Endodermal cell (in vitro differentiated cells): Measurements from ENCODE around the gene OR52M1. TPM values are rescaled to one million over a fixed set of nuclear protein-coding genes. Genes with fewer than 3 reads are reported as not detected.

Source experiments
- DNase-seq: peaks from one replicate; pipeline ENCODE4 v3.0.0-alpha.2; 2017
- H3K27ac ChIP-seq: 2 replicates; pipeline ENCODE4 v1.5.1; 2013; ENCODE audit warnings: mild to moderate bottlenecking, low read depth, low read length, moderate library complexity
- H3K27me3 ChIP-seq: 2 replicates; pipeline ENCODE4 v1.6.1; 2013; ENCODE audit warnings: mild to moderate bottlenecking, low read length, moderate library complexity; ENCODE audit not compliant: insufficient read depth, control insufficient read depth, poor library complexity, severe bottlenecking
- H3K36me3 ChIP-seq: 2 replicates; pipeline ENCODE4 v1.7.0; 2013; ENCODE audit warnings: mild to moderate bottlenecking, low read length, moderate library complexity; ENCODE audit not compliant: control insufficient read depth, insufficient read depth
- H3K4me1 ChIP-seq: one replicate; pipeline ENCODE4 v1.7.0; 2013; ENCODE audit warnings: low read length; ENCODE audit not compliant: control insufficient read depth, insufficient read depth
- H3K4me3 ChIP-seq: 2 replicates; pipeline ENCODE4 v1.5.1; 2013; ENCODE audit warnings: mild to moderate bottlenecking, low read length, moderate library complexity
- H3K9ac ChIP-seq: 2 replicates; pipeline ENCODE4 v1.6.1; 2013; ENCODE audit warnings: mild to moderate bottlenecking, low read length, moderate library complexity; ENCODE audit not compliant: poor library complexity, severe bottlenecking; ENCODE audit errors: extremely low read depth
- H3K9me3 ChIP-seq: 2 replicates; pipeline ENCODE4 v1.6.1; 2013; ENCODE audit warnings: mild to moderate bottlenecking, low read length, moderate library complexity; ENCODE audit not compliant: control insufficient read depth
- H3K27ac Mint-ChIP-seq: 2 replicates; pipeline ENCODE4 v1.8.0; 2020; ENCODE audit warnings: mixed read lengths
- H3K27me3 Mint-ChIP-seq: 2 replicates; pipeline ENCODE4 v1.8.0; 2021; ENCODE audit warnings: mild to moderate bottlenecking, mixed read lengths; ENCODE audit not compliant: insufficient read depth
- H3K36me3 Mint-ChIP-seq: 2 replicates; pipeline ENCODE4 v1.8.0; 2020; ENCODE audit warnings: low read depth, mixed read lengths
- H3K4me1 Mint-ChIP-seq: 2 replicates; pipeline ENCODE4 v1.8.0; 2020; ENCODE audit warnings: mixed read lengths
- H3K4me3 Mint-ChIP-seq: 2 replicates; pipeline ENCODE4 v1.8.0; 2020; ENCODE audit warnings: mild to moderate bottlenecking, moderate library complexity, mixed read lengths
- H3K9me3 Mint-ChIP-seq: 2 replicates; pipeline ENCODE4 v1.8.0; 2020; ENCODE audit warnings: mild to moderate bottlenecking, mixed read lengths
- CTCF ChIP-seq: fragments of 200-600 bp; sonication (generic); conservative IDR thresholded peaks from 2 replicates; pipeline ENCODE4 v1.5.0; 2021; ENCODE audit warnings: antibody characterized with exemption, mild to moderate bottlenecking
- WGBS, 2 experiments: methylation state at CpG; one replicate each; pipeline versions ENCODE4 v1.1.5 to v1.1.7; 2013; ENCODE audit warnings: missing lambda C conversion rate in 2 of 2, mixed read lengths in 1 of 2; ENCODE audit not compliant: insufficient coverage in 1 of 2, insufficient read length in 1 of 2; 5-methylcytosine and 5-hydroxymethylcytosine counted together
- total RNA-seq, 2 donors: library from RNA; stranded (reverse); fragmentation: NEBNext Ultra II Directional in 1 of 2; extraction: Animal tissue kit (Norgen Biotek cat#: 25700) in 1 of 2; gene quantifications; 2 replicates in 1 of 2; 3 replicates in 1 of 2; pipeline ENCODE4 v1.2.1, GENCODE V29; 2021

Gene OR52M1
- total RNA-seq, 2 donors from 2014 or later: not detected

- Histone ChIP-seq H3K27me3 (no peaks in the 10 kb centered on the region), H3K4me3 (no peak overlapping the region), H3K9ac (no peak overlapping the region), H3K27ac (no peak overlapping the region), H3K36me3 (no peaks in the 10 kb centered on the region), H3K4me1 (no peaks in the 10 kb centered on the region), H3K9me3 (no peaks in the 10 kb centered on the region)
- WGBS, 2 experiments: 81 to 83% methylated on average over 2 to 3 of the region's 3 CpGs
- no peak overlapping the region for H3K4me3 Mint-ChIP-seq
- H3K36me3 Mint-ChIP-seq: no peaks in the 10 kb centered on the region
- no peak for DNase-seq
- H3K27me3 Mint-ChIP-seq: no peaks in the 10 kb centered on the region
- TF ChIP-seq CTCF: no peak
- peaks cover 15% of the 10 kb centered on the region for H3K4me1 Mint-ChIP-seq
- H3K27ac Mint-ChIP-seq: no peak overlapping the region
- H3K9me3 Mint-ChIP-seq: no peaks in the 10 kb centered on the region
Measured at GRCh38 chr11:4576880-4577279, 31.9 kb downstream of the OR52M1 start.

- H3K9me3 ChIP-seq: no peaks in the 10 kb centered on the region
- H3K4me3 ChIP-seq: no peak overlapping the region
- no peaks in the 10 kb centered on the region for H3K4me1 ChIP-seq
- H3K27ac ChIP-seq: no peak overlapping the region
- TF ChIP-seq CTCF: no peak
- no peaks in the 10 kb centered on the region for H3K36me3 Mint-ChIP-seq
- H3K4me1 Mint-ChIP-seq: peaks cover 15% of the 10 kb centered on the region
- no peaks in the 10 kb centered on the region for H3K36me3 ChIP-seq
- H3K27me3 Mint-ChIP-seq: no peaks in the 10 kb centered on the region
- H3K4me3 Mint-ChIP-seq: no peak overlapping the region
- H3K9ac ChIP-seq: no peak overlapping the region
- no peaks in the 10 kb centered on the region for H3K27me3 ChIP-seq
- 97 to 100% methylated on average over 1 to 2 of the region's 2 CpGs for WGBS, 2 experiments
- H3K27ac Mint-ChIP-seq: no peak overlapping the region
- no peak for DNase-seq
- H3K9me3 Mint-ChIP-seq: no peaks in the 10 kb centered on the region
Measured at GRCh38 chr11:4577761-4578160, 32.8 kb downstream of the OR52M1 start.

GRCh38 chr11:4578624-4579023 lies 33.6 kb downstream of the OR52M1 start:
- Mint-ChIP-seq H3K4me1 (peaks cover 15% of the 10 kb centered on the region), H3K4me3 (no peak overlapping the region), H3K36me3 (no peaks in the 10 kb centered on the region), H3K27ac (no peak overlapping the region), H3K9me3 (no peaks in the 10 kb centered on the region), H3K27me3 (no peaks in the 10 kb centered on the region)
- Histone ChIP-seq H3K4me1 (no peaks in the 10 kb centered on the region), H3K27me3 (no peaks in the 10 kb centered on the region), H3K9me3 (no peaks in the 10 kb centered on the region), H3K36me3 (no peaks in the 10 kb centered on the region), H3K27ac (no peak overlapping the region), H3K9ac (no peak overlapping the region), H3K4me3 (no peak overlapping the region)
- 88 to 91% methylated on average over 4 to 6 of the region's 6 CpGs for WGBS, 2 experiments
- DNase-seq: no peak
- no peak for TF ChIP-seq CTCF
